GM18867 (cell line): ENCODE data around the gene C3orf49.
A peak's percentile ranks its signal among the peaks of the same experiment; 100 is the strongest.

Experiments used
- ATAC-seq: cut with Tn5 transposase; IDR thresholded peaks from one replicate; pipeline ENCODE4 v1.9.1; 2021; ENCODE audit warnings: mild to moderate bottlenecking, moderate library complexity; ENCODE audit not compliant: unreplicated experiment

The C3orf49 gene

GRCh38 chr3:63878394-63879060 lies 59.4 kb downstream of the C3orf49 start:
- ATAC-seq = no peak

- ATAC-seq = no peak
Measured at GRCh38 chr3:63880653-63881052, 61.6 kb downstream of the C3orf49 start.

- no peak for ATAC-seq
Measured at GRCh38 chr3:63886858-63887257, 67.8 kb downstream of the C3orf49 start.

GRCh38 chr3:63891518-63891917 lies 72.4 kb downstream of the C3orf49 start:
- no peak for ATAC-seq

- ATAC-seq = no peak
Measured at GRCh38 chr3:63892773-63893352, 73.8 kb downstream of the C3orf49 start.

- ATAC-seq = no peak
Measured at GRCh38 chr3:63895422-63896189, 76.5 kb downstream of the C3orf49 start.

- ATAC-seq = peak; percentile 82
Measured at GRCh38 chr3:63896332-63897030, 77.4 kb downstream of the C3orf49 start.
